Central memory CD4-positive, alpha-beta T cell (primary cell): ENCODE results near the gene GAS6.

Source experiments
- DNase-seq: peaks from one replicate; pipeline ENCODE4 v3.0.0; 2022

Gene GAS6

DNA sequence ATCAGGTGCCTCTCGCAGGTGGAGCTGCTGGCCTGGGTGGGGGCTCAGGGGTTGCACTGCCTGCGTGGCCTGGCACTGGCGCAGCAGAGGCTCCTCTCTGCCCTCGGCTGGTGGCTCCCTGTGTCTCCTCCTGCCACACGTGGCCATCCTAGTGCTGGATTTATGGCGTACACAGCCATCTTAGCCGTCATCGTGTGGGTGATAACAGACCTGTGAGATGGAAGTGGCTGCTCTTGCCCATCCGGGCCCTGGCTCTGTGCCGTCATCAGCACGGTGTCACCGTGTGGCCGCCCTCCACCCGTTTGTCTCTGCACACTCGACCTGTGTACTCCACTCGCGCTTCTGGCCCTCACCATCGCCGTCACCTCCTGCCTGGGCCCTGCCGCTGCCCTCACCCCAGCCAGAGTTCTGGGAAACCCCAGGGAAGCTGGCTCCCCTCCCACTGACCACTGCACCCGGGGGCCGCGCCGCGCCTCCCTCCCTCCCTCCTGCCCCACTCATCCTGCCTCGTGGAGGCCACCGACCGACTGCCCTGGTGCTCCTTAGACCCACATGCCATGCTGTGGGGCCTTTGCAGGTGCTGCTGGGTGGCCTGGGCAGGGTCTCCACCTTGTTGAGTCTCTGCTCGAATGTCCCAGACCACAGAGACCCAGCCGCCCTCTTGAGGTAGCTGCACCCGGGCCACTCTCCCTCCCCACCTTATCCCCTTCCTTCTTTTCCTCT is 75.3 kb downstream of the GAS6 start:
- DNase-seq = no peak

DNA sequence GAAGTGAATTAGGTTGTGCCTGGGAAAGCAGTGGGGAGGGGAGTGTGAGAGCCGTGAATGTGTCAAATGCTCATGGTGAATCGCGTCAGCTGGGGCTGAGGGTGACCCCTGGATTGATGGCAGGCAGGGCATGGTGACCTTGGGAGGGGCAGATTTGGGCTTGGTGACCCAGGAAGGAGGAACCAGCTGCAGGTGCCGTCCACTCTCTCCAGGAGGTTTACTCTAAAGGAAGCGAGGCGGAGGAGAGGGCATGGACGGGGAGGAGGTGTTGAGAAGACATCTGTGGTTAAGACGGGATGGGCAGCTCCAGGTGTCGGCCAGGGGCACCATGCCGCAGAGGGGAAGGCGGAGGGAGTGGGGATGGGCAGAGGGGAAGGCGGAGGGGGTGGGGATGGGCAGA is 76.2 kb downstream of the GAS6 start:
- DNase-seq = no peak

DNA sequence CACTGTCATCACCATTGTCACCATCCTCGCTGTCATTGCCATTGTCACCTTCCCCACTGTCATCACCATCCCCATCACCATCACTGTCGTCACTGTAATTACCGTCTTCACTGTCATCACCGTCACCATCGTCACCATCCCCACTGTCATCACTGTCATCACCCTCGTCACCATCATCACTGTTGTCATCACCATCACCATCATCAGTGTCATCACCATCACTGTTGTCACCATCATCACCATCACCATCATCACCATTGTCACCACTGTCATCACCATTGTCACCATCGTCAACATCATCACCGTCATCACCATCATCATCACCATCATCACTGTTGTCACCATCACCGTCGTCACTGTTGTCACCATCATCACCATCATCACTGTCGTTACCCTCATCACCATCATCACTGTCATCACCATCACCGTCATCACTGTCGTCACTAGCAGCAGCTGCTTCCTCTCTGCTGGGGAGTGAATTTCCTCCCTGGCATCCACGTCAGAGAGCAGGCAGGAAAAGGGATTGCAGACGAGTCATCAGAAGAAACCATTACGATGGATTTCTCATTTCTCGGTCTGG is 77.5 kb downstream of the GAS6 start:
- DNase-seq = peak; percentile 12

DNA sequence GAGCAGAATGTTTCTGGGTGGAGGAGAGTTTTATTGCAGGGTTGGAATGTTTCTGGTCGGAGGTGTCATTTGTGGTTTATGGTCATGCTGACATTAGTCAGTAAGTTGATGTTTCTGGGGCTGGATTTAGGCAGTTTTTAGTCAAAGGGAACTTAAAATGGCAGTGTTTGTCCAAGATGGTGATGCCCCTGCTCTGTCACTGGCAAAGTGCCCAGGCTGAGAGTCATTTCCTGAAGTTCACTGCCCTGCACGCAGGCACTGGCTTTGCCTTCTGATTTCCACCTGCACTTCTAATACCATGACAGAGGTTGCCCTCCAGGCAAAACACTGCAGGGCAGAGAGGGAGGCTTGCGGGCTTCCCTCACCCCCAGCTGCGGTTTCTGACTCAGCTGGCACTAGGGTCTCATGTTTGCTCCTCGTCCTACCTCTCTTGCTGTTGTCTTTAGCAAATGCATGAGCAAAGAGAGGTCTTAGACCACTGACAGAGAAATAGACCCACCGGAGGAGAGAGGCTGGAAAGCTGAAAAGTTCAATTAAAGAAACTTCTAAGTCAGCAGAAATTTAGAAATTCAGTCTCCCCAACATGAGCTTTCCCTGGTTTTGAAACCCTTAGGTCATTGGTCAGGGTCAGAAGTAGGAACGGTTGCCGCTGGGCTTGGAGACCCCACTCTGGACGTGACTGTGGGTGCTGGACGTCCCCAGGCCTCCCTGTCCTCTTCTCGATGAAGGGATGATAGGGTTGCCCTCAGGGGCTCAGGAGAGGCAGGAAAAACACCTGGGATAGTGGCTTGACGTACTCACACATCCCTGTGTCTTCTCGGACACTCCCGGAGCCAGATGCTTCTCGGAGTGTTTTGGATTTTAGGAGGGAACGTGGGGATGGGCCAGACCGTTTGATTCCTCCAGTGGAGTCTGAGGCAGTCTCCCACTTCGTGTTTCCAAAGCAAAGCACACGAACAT is 78.5 kb downstream of the GAS6 start:
- DNase-seq = no peak

DNA sequence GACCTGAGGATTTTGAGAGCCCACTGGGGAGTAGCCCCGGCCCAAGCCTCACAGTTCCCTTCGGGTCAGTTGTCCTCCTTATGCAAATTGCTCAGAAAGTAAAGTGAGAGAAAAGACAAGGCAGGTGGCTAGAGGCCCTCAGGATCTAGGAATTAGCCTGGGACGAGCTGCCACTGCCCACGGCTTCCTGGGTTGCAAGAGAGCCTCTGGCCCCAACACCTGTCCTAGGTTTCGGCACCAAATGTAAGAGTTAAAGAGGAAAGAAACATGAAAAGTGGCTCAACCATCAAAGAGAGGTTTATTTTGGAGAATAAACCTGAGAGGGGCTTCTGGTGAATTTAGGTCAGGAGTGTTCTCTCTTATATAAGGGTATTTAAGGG is 79.2 kb downstream of the GAS6 start:
- no peak for DNase-seq

DNA sequence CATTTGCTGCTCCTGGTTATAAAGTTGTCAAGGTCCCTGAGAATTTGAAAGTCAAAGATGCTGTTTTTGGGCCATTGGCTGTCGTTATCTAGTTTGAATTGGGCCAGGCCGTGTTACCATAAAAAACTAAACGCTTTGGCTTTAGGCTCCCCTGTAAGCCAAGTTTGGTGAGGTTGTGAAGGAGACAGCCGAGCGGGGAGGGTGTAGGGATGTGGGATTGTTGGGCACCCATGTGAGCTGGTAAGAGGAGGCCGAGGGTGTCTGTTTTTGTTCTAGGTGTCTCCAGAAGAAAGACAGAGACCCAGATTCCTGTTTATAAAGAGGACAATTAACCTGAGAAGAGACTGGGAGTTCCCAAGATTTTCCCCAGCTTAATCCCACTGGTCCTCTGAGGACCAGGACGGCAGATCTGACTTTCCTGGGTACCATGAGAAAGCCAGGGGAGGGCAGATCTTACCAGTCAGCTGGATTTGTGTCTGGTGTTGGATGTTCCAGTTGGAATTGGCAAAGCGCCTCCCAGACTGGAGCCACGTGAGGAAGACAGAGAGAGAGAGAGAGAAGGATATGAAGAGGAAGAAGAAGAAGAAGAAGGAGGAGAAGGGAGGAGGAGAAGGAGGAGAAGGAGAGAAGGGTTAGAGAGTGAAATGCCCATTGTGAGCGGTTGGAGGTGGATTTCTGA is 79.8 kb downstream of the GAS6 start:
- no peak for DNase-seq

DNA sequence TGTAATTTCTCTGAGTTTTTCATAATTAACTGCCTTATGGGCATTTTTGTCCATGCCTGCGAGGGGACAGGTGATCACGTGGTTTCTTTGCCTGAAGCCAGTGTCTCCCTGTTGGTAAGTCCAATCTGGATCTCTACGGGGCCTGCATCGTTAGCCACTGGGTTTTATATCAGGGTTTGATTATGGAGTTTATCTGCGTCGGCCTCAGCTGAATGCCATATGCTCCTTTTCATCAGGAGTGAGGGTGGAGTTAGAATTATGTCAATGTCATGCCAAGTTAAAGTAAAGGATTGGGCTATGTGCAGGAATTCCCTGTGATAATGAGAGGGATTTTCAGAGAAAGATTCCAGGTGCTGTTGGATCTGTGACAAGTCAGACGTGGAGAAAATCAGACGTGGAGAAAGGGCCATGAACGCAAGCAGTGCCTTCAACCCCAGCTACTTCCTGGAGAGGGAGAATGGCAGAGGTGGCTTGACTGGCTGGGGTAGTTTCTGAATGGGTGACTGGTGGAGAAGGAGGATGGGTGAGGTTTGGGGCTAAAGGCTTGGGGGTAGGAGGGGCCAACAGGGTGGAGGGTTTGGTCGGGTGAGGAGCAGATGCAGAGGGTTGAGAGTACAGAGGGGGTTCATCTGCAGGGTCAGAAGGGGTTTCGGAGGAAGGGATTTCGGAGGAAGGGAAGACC is 80.5 kb downstream of the GAS6 start:
- DNase-seq = no peak

DNA sequence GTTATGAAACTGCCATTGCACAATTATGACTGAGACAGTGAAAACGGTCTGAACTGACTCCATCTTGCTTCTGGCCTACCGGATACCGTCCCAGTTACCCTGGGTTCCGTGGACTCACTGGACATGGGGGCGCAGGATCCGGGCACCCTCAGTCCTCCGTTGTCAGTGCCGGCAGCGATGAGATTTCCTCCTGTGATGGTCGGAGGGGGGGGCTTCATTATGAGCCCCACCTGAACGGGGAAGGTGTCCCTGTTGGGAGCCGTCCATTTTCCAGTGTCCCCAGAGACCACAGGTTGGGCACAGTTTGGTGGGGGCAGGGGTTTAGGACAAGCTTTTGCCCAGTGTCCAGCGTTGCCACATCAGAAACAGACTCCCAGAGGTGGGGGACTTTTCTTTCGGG is 81.4 kb downstream of the GAS6 start:
- DNase-seq = no peak

DNA sequence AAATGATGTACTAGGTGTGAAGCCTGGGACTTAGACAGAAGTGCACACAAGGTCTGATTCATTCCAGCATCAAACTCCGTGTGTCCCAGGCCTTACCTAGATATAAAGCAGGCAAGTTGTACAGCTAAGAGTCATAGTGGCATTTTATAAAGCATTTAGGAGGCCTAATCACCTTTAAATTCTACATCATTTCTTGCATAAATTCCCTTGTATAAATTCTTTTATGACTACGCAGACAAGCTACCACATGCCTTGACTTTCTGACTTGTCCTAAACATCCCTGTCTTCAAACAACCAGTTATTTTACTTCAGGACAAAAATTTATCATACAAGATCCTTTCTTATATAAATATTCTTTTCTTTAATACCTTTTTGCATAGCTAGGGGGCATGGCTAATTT is 82.3 kb downstream of the GAS6 start:
- no peak for DNase-seq

DNA sequence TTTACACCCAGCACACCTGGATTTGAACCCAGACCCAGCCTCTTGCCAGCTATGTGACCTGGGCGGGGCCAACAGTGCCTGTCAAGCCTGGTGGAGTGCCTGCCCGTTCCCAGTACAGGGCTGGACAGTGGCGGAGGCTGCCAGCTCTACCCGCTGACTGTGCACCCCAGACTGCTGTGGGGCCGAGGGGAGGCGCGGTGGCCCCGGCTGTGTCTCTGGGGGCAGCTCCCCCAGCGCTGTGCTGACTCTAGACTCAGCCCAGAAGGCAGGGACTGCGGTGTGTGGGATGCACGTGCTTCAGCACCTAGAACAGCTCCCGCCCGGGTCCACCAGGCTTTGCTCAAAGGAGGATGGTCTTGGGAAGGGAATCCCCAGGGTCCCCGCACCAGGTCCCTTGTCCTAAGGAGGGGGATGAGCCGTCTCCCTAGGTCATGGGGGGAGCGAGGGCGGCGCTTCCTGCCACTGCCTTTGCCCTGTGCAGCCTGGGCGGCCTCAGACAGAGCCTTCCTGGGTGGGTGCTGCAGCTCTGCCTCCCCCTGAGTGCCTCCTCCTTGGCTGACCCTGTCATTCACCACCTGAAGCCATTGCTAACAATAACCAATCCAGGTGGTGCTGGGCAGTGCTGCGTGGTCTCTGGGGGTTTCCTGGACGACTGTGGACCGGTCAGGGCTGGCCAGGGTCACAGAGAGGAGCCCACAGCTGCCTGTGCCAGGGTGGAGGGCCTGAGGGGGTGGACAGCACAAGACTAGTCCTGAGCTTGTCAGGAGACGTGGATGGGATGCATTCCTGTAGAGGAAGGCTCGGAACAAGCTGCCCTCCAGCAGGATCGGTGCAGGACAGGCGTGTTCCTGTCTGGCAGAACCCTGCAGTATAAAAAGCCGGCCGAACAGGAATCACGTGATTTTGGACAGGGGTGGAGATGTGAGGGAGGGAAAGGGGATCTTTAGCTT is 86.3 kb downstream of the GAS6 start:
- DNase-seq = no peak

DNA sequence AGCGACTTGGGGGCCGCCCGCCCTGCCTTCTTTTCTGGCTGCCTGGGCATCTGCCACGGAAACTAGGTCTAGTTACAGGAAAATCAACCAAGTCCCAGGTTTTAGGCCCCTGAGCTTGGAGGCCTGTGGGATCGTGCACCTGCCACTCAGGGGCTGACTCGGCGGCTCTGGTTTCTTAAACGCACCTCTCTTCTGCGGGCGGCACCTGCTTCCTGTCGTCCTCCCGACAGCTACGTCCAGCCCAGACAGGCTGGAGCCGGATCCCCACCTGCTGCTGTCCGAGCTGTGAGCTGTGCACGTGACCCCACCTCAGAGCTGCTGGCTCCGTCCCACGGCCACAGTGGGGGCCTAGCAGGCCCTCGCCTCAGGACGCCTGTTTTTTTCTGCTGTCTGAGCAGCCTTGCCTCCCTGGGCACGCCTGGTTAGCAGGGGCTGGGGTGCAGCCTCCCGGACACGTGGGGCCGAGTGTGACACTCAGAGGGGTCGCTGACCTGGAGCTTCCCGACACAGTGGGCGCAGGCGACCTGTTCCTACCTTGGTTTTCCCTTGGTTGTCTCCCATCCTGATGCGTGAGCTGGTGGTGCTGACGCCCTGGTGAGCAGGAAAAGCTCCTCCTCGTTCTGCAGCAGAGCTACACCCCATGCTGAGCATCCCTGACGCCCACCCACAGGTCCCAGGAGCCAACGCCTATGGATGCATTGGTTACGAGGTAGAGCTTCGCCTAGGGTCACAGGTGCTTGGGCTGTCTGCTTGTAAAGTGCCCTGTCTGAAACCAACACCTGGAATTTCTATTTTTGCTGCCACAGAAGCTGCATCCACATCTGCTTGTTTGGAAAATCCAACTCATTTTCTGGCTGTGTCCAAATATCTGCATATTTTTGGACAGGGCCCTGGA is 87.4 kb downstream of the GAS6 start:
- DNase-seq = no peak

DNA sequence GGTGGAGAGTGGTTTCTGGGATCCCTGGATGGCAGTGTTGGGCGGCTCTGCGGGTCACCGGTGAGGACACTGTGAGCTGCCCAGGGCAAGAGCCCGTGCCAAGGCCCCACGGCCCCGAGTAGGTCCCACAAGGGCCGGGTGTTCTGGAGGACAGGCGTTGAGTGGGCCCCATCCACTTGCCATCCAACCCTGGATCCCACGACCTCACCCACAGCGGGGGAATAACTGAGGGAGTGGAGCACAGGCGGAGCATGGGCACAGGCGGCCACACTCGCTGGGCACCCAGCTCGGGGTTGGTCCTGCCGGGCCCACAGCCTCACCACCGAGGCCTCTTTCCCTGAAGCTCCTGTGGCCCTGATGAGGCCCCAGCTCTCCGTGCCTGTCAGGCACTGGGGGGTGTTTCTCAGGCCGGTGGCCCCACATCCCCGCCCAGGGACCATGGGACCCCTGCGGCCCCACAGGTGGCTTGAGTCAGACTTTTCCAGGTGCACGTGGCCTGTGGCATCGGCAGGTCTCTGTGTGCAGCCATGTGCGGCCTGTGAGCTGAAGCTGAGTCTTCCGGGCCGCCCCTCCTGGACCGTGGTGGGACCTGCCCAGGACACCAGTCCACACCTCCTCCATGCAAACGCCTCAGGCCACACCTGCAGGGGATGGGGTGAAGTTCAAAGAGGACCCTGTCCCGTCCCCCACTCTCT is 88.3 kb downstream of the GAS6 start:
- no peak for DNase-seq

DNA sequence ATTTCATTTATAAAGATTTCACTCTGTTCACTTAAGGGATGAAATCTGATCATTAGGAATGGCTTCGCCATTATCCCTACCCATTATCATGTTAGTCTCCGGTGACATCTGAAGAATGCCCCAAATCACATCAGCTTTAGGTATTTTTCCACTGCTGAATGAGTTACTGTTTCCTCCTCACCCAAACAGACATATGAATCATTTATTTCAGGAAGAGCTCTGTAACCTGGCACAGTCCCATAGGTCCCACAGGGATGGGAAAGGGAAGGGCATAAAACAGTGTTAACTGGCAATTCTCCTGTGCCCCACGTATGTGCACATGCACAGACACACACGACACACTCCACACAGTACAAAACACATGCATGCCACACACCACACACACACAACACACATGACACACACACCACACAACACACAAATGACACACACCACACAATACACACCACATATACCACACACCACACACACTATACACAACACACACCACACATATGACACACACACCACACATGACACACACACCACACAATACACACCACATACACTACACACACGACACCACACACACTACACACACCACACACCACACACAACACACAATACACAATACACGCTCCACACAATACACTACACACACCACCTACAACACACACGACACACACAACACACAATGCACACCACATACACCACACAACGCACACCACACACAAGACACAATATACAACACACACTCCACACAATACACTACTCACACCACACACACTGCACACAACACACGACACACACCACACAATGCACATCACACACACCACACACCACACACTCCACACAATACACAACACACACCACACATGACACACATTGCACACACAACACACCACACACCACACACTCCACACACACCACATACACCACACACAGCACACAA is 89.4 kb downstream of the GAS6 start:
- no peak for DNase-seq

DNA sequence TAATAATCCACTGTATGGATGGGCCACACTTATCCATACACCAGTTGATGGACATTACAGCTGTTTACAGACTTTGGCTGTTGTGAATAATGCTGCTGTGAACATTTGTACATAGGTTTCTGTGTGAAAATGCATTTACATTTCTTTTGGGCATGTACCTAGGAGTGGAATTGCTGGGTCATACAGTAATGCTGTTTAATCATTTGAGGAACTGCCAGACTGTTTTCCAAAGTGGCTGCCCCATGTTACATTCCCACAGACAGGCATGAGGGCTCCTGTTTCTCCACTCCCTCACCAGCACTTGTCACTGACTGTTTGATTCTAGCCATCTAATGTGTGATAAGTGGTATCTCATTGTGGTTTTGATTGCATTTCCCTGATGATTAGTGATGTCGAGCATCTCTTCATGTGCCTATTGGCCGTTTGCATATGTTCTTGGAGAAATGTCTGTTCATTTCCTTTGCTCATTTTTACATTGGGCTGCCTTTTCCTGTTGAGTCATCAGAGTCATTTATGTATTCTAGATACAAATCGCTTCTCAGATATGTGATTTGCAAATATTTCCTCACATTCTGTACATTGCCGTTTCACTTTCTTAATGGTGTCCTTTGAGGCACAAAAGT is 92.1 kb downstream of the GAS6 start:
- no peak for DNase-seq

DNA sequence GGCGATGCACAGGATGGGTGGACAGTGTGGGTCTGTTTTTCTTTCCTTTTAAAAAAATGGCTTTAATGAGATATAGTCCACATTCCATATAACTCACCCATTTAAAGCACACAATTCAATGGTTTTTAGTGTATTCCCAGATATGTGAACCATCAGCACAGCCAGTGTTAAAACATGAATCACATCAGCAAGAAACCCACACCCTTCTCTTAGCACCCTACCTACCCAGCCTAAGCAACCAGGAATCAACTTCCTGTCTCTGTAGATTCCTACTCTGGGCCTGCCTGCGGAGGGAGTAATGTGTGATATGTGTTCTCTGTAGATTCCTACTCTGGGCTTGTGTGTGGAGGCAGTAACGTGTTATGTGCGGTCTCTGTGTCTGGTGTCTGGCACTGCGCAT is 92.9 kb downstream of the GAS6 start:
- DNase-seq = no peak
